Trophoblast cell (in vitro differentiated cells and primary cell): Measurements from ENCODE around the gene FOXC2.

Experiments
- DNase-seq, 2 donors: peaks; one replicate each; pipeline ENCODE4 v3.0.0-alpha.2; 2016
- H2AFZ ChIP-seq: 2 replicates; pipeline ENCODE4 v1.6.1; 2013; ENCODE audit warnings: low read length, moderate library complexity, mild to moderate bottlenecking; ENCODE audit not compliant: insufficient read depth, poor library complexity
- H2AK5ac ChIP-seq: 2 replicates; pipeline ENCODE4 v1.6.1; 2013; ENCODE audit warnings: mild to moderate bottlenecking, low read length
- H2BK120ac ChIP-seq: 2 replicates; pipeline ENCODE4 v1.6.1; 2013; ENCODE audit warnings: low read length, mild to moderate bottlenecking, moderate library complexity; ENCODE audit not compliant: insufficient read depth, poor library complexity
- H2BK12ac ChIP-seq: 2 replicates; pipeline ENCODE4 v1.6.1; 2013; ENCODE audit warnings: mild to moderate bottlenecking, low read length, moderate library complexity
- H2BK5ac ChIP-seq: 2 replicates; pipeline ENCODE4 v1.6.1; 2013; ENCODE audit warnings: low read length, low read depth, moderate library complexity, mild to moderate bottlenecking; ENCODE audit not compliant: poor library complexity
- H3K14ac ChIP-seq: 2 replicates; pipeline ENCODE4 v1.6.1; 2013; ENCODE audit warnings: mild to moderate bottlenecking, low read length
- H3K18ac ChIP-seq: 2 replicates; pipeline ENCODE4 v1.6.1; 2013; ENCODE audit warnings: mild to moderate bottlenecking, low read length
- H3K23ac ChIP-seq: 2 replicates; pipeline ENCODE4 v1.6.1; 2013; ENCODE audit warnings: low read length
- H3K27ac ChIP-seq: 2 replicates; pipeline ENCODE4 v1.5.1; 2013; ENCODE audit warnings: low read depth, mild to moderate bottlenecking, inconsistent platforms, low read length, moderate library complexity
- H3K27me3 ChIP-seq: 2 replicates; pipeline ENCODE4 v1.6.1; 2013; ENCODE audit warnings: inconsistent platforms, mild to moderate bottlenecking, low read length, moderate library complexity; ENCODE audit not compliant: insufficient read depth
- H3K36me3 ChIP-seq, 2 experiments: 1 replicate in 1 of 2; 2 replicates in 1 of 2; pipeline ENCODE4 v1.6.1; 2013; ENCODE audit warnings: low read length in 2 of 2, mild to moderate bottlenecking in 2 of 2, moderate library complexity in 1 of 2; ENCODE audit not compliant: insufficient read depth in 2 of 2, control insufficient read depth in 1 of 2
- H3K4ac ChIP-seq: 2 replicates; pipeline ENCODE4 v1.6.1; 2013; ENCODE audit warnings: low read depth, mild to moderate bottlenecking, low read length, moderate library complexity
- H3K4me1 ChIP-seq, 2 experiments: 1 replicate in 1 of 2; 2 replicates in 1 of 2; pipeline ENCODE4 v1.6.1; 2013; ENCODE audit warnings: low read length in 2 of 2, mild to moderate bottlenecking in 2 of 2, moderate library complexity in 1 of 2; ENCODE audit not compliant: insufficient read depth in 2 of 2, control insufficient read depth in 1 of 2
- H3K4me2 ChIP-seq: 2 replicates; pipeline ENCODE4 v1.6.1; 2013; ENCODE audit warnings: inconsistent platforms, mild to moderate bottlenecking, low read length, moderate library complexity
- H3K4me3 ChIP-seq: 2 replicates; pipeline ENCODE4 v1.5.1; 2013; ENCODE audit warnings: mild to moderate bottlenecking, low read depth, low read length, inconsistent platforms
- H3K79me1 ChIP-seq: one replicate; pipeline ENCODE4 v1.6.1; 2013; ENCODE audit warnings: low read length
- H3K79me2 ChIP-seq: 2 replicates; pipeline ENCODE4 v1.6.1; 2013; ENCODE audit warnings: low read length, mild to moderate bottlenecking; ENCODE audit not compliant: control insufficient read depth, insufficient read depth, poor library complexity
- H3K9ac ChIP-seq: 2 replicates; pipeline ENCODE4 v1.6.1; 2013; ENCODE audit warnings: mild to moderate bottlenecking, low read length
- H3K9me3 ChIP-seq: 2 replicates; pipeline ENCODE4 v1.6.1; 2013; ENCODE audit warnings: low read depth, mild to moderate bottlenecking, control low read depth, inconsistent platforms, low read length; ENCODE audit not compliant: insufficient read depth
- H4K12ac ChIP-seq: 2 replicates; pipeline ENCODE4 v1.6.1; 2013; ENCODE audit warnings: low read depth, mild to moderate bottlenecking, low read length, moderate library complexity
- H4K8ac ChIP-seq: 2 replicates; pipeline ENCODE4 v1.6.1; 2013; ENCODE audit warnings: low read depth, mild to moderate bottlenecking, low read length, moderate library complexity
- H4K91ac ChIP-seq: one replicate; pipeline ENCODE4 v1.6.1; 2013; ENCODE audit warnings: low read depth, mild to moderate bottlenecking, low read length, moderate library complexity
- WGBS: extraction: QIAGEN DNeasy Blood & Tissue Kit; methylation state at CpG from one replicate; pipeline ENCODE4 v1.1.7; 2013; ENCODE audit warnings: missing lambda C conversion rate; ENCODE audit not compliant: insufficient read length, insufficient coverage; ENCODE audit errors: extremely low coverage; 5-methylcytosine and 5-hydroxymethylcytosine counted together

FOXC2 gene

DNA sequence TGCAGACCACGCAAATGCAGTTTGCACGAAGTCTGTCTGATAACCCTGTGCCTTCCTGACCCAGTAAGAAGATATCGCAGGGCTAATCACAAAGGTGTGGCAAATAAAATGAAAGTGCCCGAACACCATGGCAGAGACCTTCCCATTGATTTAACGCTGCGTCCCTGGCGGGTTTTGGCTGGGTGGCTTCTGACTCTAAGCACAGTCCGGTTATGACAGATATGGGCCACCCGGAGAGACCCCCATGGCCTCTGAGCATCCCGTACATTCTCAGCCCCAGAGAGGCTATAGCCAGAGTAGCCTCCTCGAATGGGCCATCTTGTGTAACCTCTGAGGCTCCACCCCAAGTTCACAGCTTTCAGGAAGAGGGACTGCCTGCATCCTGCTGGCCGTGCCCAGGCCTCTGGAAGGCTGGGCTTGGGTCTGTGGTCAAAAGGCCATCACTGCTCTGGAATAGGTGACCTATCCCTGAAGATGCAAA lies 5.5 kb downstream of the FOXC2 start:
- H3K9ac ChIP-seq: no peak overlapping the region
- no peak overlapping the region for H2BK120ac ChIP-seq

DNA sequence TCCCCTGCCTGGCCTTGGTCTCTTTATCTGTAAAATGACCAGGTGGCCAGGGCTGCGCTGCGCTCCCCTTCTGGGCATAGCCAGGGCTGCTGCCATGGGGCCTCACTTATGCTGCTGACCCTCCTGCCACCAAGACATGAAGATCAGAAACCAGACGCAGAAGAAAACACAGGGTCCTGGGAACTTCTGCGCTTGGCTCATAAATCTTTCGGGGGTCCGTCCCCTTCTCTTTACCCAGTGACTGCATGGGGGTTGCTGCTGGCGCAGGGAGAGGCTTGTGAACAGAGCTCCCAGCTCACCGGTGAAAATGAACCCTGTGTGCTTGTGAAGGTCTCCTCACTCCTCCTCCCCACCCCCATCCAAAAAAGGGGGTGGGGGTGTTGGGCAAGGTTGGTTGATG lies 6.0 kb downstream of the FOXC2 start:
- Histone ChIP-seq H2AFZ (no peak overlapping the region), H4K12ac (no peak overlapping the region), H2BK5ac (no peak overlapping the region), H4K91ac (no peak overlapping the region), H4K8ac (no peak overlapping the region), H3K4me2 (no peak overlapping the region), H3K18ac (no peak overlapping the region), H2AK5ac (no peak overlapping the region), H3K4ac (no peak overlapping the region), H3K36me3 (no peaks in the 10 kb centered on the region), H3K23ac (no peak overlapping the region), H3K4me1 (peaks cover 22% of the 10 kb centered on the region in 2 experiments), H3K79me2 (peaks cover 2% of the 10 kb centered on the region), H3K14ac (no peak overlapping the region), H3K9me3 (peaks cover 3% of the 10 kb centered on the region), H2BK120ac (no peak overlapping the region), H3K9ac (no peak overlapping the region), H3K79me1 (peaks cover 8% of the 10 kb centered on the region), H3K27me3 (peaks cover 61% of the 10 kb centered on the region), H2BK12ac (no peak overlapping the region), H3K27ac (no peak overlapping the region), H3K4me3 (no peak overlapping the region)
- DNase-seq: no peak
- no CpG with 5 or more reads among the region's 8 CpGs for WGBS

More for the DNA sequence above, 5.5 kb downstream of the FOXC2 start:
- no peak overlapping the region for H2BK5ac ChIP-seq
- H4K12ac ChIP-seq: no peak overlapping the region
- H2AK5ac ChIP-seq: no peak overlapping the region
- no peaks in the 10 kb centered on the region for H3K36me3 ChIP-seq
- no peak overlapping the region for H3K18ac ChIP-seq
- H2AFZ ChIP-seq: no peak overlapping the region
- H3K79me2 ChIP-seq: peaks cover 2% of the 10 kb centered on the region
- DNase-seq: no peak
- H4K91ac ChIP-seq: no peak overlapping the region
- peaks cover 22 to 25% of the 10 kb centered on the region in 2 experiments for H3K4me1 ChIP-seq
- no peak overlapping the region for H4K8ac ChIP-seq
- WGBS: no CpG with 5 or more reads among the region's 12 CpGs
- H3K4me3 ChIP-seq: no peak overlapping the region
- H3K27me3 ChIP-seq: peaks cover 61% of the 10 kb centered on the region
- H3K23ac ChIP-seq: no peak overlapping the region
- H3K27ac ChIP-seq: no peak overlapping the region
- H3K9me3 ChIP-seq: peaks cover 3% of the 10 kb centered on the region
- H3K14ac ChIP-seq: no peak overlapping the region
- peaks cover 8% of the 10 kb centered on the region for H3K79me1 ChIP-seq
- no peak overlapping the region for H3K4ac ChIP-seq
- H2BK12ac ChIP-seq: no peak overlapping the region
- no peak overlapping the region for H3K4me2 ChIP-seq

DNA sequence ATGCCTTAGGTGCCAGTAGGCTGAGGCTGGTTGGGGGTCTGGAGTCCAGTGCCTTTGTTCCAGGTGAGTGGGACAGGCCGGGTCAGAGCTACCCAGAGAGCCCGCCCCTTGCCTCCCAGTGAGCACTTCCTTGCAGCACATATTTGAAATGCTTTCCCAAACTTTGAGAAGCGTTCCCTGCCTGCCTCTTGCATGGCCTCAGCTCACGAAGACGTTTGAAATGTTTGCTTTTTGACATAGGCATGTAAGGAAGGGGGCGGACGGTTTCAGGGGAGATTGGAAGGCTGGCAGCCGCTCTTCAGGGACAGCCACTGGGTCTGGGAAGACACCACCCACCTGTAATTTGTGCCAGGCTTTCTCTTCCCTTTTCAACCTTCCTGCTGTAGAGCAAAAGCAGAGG lies 6.6 kb downstream of the FOXC2 start:
- no peak overlapping the region for H3K9ac ChIP-seq

DNA sequence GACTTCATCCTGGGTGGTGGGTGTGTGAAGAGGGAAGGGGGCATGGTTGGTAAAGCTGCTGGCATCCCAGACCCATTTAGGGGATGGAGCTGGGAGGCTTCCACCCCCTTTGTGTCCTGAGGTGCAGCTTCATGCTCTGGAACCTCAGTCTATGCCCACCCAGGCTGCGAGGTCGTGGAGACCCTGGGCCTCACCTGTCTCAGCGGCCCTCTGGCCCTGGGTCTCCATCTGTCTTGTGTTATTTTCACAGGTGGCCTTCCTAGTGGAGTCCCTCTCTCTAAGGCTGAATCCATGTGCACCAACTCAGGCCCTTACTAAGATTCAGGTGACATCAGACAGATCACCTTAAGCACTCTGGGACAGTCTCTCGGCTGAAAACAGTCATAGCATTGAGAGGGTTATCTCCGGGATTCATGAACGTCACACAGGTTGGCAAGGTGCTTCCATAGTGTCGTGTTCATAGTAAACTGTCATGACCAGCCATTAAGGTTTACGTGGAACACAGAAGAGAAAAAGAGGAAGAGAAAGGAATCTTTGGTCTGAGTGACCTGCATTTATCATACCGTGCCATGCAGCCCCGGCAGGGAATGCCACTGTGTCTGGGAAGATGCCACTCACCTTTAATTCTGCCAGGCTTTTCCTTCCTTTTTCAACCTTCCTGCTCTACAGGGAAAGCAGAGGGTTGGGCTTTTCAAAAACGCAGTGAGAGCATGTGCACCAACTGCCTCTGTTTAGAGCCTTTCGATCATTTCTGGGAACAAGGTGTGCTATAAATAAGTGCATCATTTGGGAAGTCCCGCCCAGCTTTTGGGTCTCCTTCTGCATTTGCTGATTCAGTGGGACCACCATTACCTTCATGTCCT lies 7.2 kb downstream of the FOXC2 start:
- H3K27me3 ChIP-seq: peaks cover 60% of the 10 kb centered on the region
- WGBS: no CpG with 5 or more reads among the region's 13 CpGs

More for the DNA sequence above, 6.6 kb downstream of the FOXC2 start:
- Histone ChIP-seq H3K14ac (no peak overlapping the region), H3K23ac (no peak overlapping the region), H3K18ac (no peak overlapping the region), H4K8ac (no peak overlapping the region), H3K9me3 (peaks cover 3% of the 10 kb centered on the region), H2BK12ac (no peak overlapping the region), H4K91ac (no peak overlapping the region), H2BK5ac (no peak overlapping the region), H3K27me3 (peaks cover 61% of the 10 kb centered on the region), H2BK120ac (no peak overlapping the region), H3K4me3 (no peak overlapping the region), H3K27ac (no peak overlapping the region), H2AK5ac (no peak overlapping the region), H3K4me1 (peaks cover 22% of the 10 kb centered on the region in 2 experiments), H3K79me2 (peaks cover 2% of the 10 kb centered on the region), H3K36me3 (no peaks in the 10 kb centered on the region), H3K4me2 (no peak overlapping the region), H3K79me1 (peaks cover 8% of the 10 kb centered on the region), H3K4ac (no peak overlapping the region), H2AFZ (no peak overlapping the region), H4K12ac (no peak overlapping the region)
- no peak for DNase-seq
- no CpG with 5 or more reads among the region's 8 CpGs for WGBS

More for the DNA sequence above, 7.2 kb downstream of the FOXC2 start:
- Histone ChIP-seq H3K4me1 (peaks cover 22 to 27% of the 10 kb centered on the region in 2 experiments), H3K79me2 (peaks cover 2% of the 10 kb centered on the region), H4K8ac (no peak overlapping the region), H3K18ac (no peak overlapping the region), H2AK5ac (no peak overlapping the region), H3K4ac (no peak overlapping the region), H4K12ac (no peak overlapping the region), H2BK5ac (no peak overlapping the region), H2BK12ac (no peak overlapping the region), H3K9me3 (peaks cover 4% of the 10 kb centered on the region), H3K36me3 (no peaks in the 10 kb centered on the region), H3K14ac (no peak overlapping the region), H3K79me1 (peaks cover 8% of the 10 kb centered on the region), H2BK120ac (no peak overlapping the region), H2AFZ (no peak overlapping the region), H4K91ac (no peak overlapping the region), H3K23ac (no peak overlapping the region), H3K9ac (no peak overlapping the region), H3K27ac (no peak overlapping the region), H3K4me3 (no peak overlapping the region), H3K4me2 (no peak overlapping the region)
- no peak for DNase-seq
